22Rv1 (cell line): Measurements from ENCODE around the gene SYNJ2.

Experiments used
- CTCF ChIP-seq: fragments of 450-650 bp; IDR thresholded peaks from 2 replicates; pipeline ENCODE4 v1.5.1; 2017; ENCODE audit warnings: mild to moderate bottlenecking
- ZFX ChIP-seq: fragments of 450-650 bp; IDR thresholded peaks from 2 replicates; pipeline ENCODE4 v1.6.1; 2017; ENCODE audit warnings: antibody characterized with exemption, borderline replicate concordance

- TF ChIP-seq CTCF (no peak), ZFX (no peak)
These were observed 35.1 kb downstream of the SYNJ2 start for GRCh38 chr6:158016571-158017383.
